HCT116 (cell line): ENCODE results near the gene TMEM242.

Experiments
- CEBPB ChIP-seq: IDR thresholded peaks from 2 replicates; pipeline ENCODE4 v1.6.1; 2012; ENCODE audit warnings: low read depth
- EZH2 ChIP-seq: fragments of 200-600 bp; sonication (generic); IDR thresholded peaks from 2 replicates; pipeline ENCODE4 v1.6.1; 2017; ENCODE audit warnings: antibody characterized with exemption, mixed run types
- POLR2A ChIP-seq: IDR thresholded peaks from 2 replicates; pipeline ENCODE4 v1.7.0; 2011; ENCODE audit warnings: borderline replicate concordance; ENCODE audit not compliant: insufficient read depth, insufficient read length; ENCODE audit errors: extremely low read depth
- POLR2AphosphoS5 ChIP-seq: IDR thresholded peaks from 2 replicates; pipeline ENCODE4 v1.6.1; 2011; ENCODE audit warnings: mild to moderate bottlenecking, low read depth, low read length, moderate library complexity
- ZBTB33 ChIP-seq: IDR thresholded peaks from 2 replicates; pipeline ENCODE4 v1.6.1; 2011; ENCODE audit warnings: mild to moderate bottlenecking, low read length, moderate library complexity; ENCODE audit not compliant: insufficient replicate concordance; ENCODE audit errors: extremely low read depth
- TF ChIP-seq, protein P1 (sequence below), 3 experiments: fragments of 200-600 bp in 1 of 3; sonication (generic) in 1 of 3; IDR thresholded peaks in 2 of 3; conservative IDR thresholded peaks in 1 of 3; 2 replicates each; pipeline ENCODE4 v1.5.1; 2012 to 2017; ENCODE audit warnings: low read depth in 2 of 3, low read length in 2 of 3, antibody characterized with exemption in 1 of 3, borderline replicate concordance in 1 of 3, control low read depth in 1 of 3, mild to moderate bottlenecking in 1 of 3, mixed read lengths in 1 of 3, mixed run types in 1 of 3, moderate library complexity in 1 of 3; ENCODE audit not compliant: insufficient read depth in 1 of 3
- TF ChIP-seq, protein P2 (sequence below): IDR thresholded peaks from 2 replicates; pipeline ENCODE4 v1.6.1; 2012
- TF ChIP-seq, protein P3 (sequence below): IDR thresholded peaks from 2 replicates; pipeline ENCODE4 v1.6.1; 2012; ENCODE audit warnings: low read depth

DNA sequence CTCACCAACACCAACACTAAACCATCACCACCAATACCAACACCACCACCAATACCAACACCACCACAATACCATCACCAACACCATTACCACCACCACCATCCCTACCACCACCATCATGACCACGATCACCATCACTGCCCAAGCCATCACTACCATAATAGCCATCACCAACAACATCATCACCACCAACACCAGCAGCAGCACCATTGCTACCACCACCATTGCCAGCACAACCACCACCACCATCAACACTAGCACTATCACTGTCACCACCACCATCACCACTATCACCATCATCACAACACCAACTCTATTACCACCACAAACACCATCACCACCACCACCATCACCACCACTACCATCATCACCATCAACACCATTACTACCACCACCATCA lies 53.0 kb downstream of the TMEM242 start:
- TF ChIP-seq EZH2 (no peak), CEBPB (no peak), POLR2AphosphoS5 (no peak), ZBTB33 (no peak), POLR2A (no peak)
- TF ChIP-seq, protein P1, sequence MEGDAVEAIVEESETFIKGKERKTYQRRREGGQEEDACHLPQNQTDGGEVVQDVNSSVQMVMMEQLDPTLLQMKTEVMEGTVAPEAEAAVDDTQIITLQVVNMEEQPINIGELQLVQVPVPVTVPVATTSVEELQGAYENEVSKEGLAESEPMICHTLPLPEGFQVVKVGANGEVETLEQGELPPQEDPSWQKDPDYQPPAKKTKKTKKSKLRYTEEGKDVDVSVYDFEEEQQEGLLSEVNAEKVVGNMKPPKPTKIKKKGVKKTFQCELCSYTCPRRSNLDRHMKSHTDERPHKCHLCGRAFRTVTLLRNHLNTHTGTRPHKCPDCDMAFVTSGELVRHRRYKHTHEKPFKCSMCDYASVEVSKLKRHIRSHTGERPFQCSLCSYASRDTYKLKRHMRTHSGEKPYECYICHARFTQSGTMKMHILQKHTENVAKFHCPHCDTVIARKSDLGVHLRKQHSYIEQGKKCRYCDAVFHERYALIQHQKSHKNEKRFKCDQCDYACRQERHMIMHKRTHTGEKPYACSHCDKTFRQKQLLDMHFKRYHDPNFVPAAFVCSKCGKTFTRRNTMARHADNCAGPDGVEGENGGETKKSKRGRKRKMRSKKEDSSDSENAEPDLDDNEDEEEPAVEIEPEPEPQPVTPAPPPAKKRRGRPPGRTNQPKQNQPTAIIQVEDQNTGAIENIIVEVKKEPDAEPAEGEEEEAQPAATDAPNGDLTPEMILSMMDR (IDR thresholded peaks at IDR 0.05 in 2 of 3, conservative IDR thresholded peaks at IDR 0.05 in 1 of 3; ENCODE audit: borderline replicate concordance in 1 of 3, insufficient read depth in 1 of 3, low read depth in 2 of 3, low read length in 2 of 3) = no peak
- TF ChIP-seq, protein P2, sequence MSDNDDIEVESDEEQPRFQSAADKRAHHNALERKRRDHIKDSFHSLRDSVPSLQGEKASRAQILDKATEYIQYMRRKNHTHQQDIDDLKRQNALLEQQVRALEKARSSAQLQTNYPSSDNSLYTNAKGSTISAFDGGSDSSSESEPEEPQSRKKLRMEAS = no peak
- TF ChIP-seq, protein P3, sequence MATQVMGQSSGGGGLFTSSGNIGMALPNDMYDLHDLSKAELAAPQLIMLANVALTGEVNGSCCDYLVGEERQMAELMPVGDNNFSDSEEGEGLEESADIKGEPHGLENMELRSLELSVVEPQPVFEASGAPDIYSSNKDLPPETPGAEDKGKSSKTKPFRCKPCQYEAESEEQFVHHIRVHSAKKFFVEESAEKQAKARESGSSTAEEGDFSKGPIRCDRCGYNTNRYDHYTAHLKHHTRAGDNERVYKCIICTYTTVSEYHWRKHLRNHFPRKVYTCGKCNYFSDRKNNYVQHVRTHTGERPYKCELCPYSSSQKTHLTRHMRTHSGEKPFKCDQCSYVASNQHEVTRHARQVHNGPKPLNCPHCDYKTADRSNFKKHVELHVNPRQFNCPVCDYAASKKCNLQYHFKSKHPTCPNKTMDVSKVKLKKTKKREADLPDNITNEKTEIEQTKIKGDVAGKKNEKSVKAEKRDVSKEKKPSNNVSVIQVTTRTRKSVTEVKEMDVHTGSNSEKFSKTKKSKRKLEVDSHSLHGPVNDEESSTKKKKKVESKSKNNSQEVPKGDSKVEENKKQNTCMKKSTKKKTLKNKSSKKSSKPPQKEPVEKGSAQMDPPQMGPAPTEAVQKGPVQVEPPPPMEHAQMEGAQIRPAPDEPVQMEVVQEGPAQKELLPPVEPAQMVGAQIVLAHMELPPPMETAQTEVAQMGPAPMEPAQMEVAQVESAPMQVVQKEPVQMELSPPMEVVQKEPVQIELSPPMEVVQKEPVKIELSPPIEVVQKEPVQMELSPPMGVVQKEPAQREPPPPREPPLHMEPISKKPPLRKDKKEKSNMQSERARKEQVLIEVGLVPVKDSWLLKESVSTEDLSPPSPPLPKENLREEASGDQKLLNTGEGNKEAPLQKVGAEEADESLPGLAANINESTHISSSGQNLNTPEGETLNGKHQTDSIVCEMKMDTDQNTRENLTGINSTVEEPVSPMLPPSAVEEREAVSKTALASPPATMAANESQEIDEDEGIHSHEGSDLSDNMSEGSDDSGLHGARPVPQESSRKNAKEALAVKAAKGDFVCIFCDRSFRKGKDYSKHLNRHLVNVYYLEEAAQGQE = no peak
